Measurements from ENCODE around the gene LBHD2. TPM values are rescaled to one million over a fixed set of nuclear protein-coding genes. Genes with fewer than 3 reads are reported as not detected.
A peak's percentile ranks its signal among the peaks of the same experiment; 100 is the strongest.

LBHD2 gene
- total and polyA plus RNA-seq, 2 experiments from 2014 or later = not detected

DNA sequence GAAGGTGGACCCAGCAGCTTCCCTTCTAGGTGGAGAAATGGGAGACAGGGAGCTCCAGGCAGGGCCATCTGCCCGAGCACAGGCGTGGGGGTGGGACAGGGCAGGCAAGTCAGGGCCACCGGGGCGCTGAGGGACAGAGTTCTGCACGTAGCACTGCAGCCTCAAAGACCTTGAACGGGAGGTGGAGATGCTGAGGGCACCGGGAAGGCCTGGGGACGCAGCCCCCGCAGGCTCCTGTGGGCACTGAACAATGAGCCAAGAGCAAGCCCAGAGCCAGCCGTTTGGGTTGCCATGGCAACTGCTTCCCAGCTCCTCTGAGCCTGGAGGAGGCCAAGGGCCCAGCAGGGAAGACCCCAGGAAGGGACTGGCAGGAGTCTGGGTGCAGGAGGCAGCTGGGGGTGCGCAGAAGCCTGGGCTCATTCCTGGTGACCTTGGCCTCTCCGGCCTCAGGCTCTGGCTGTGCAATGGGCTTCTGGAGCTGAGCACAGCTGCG is 3.4 kb downstream of the LBHD2 start:
- Mint-ChIP-seq H3K27me3 (ENCODE audit: insufficient read depth, low read depth, poor library complexity) (peaks cover 27% of the 10 kb centered on the region), H3K4me1 (peaks cover 6% of the 10 kb centered on the region; the same call in 2 of the 3 replicates), H3K9me3 (no peaks in the 10 kb centered on the region), H3K36me3 (ENCODE audit: low read depth) (no peaks in the 10 kb centered on the region), H3K4me3 (no peak overlapping the region), H3K27ac (no peak overlapping the region)
- H4K20me1 ChIP-seq (replicated peaks; ENCODE audit: insufficient read depth) = no peaks in the 10 kb centered on the region
- 0 out of 2 replicates have a peak, but pooled peaks cover 2% of the 10 kb centered on the region for H3K9me2 ChIP-seq (ENCODE audit: insufficient read depth)
- no peak overlapping the region for H3K4me2 ChIP-seq
- no peaks in the 10 kb centered on the region for H3K36me3 ChIP-seq (ENCODE audit: insufficient read depth)
- DNase-seq (ENCODE audit: low spot score) (peak; percentile 53), ATAC-seq (peak; percentile 3; the same call in 2 of the 3 replicates)
- peaks cover 6% of the 10 kb centered on the region for H3K4me1 ChIP-seq (ENCODE audit: insufficient read depth)
- peaks cover 44% of the 10 kb centered on the region for H3K27me3 ChIP-seq (ENCODE audit: insufficient read depth)
- H3K27ac ChIP-seq (ENCODE audit: low read depth) = no peak overlapping the region
- H3K79me2 ChIP-seq (replicated peaks; ENCODE audit: insufficient read depth) = no peaks in the 10 kb centered on the region
- H2AFZ ChIP-seq = no peak overlapping the region
- TF ChIP-seq JUNB (IDR thresholded peaks at IDR 0.05; ENCODE audit: unreplicated experiment) = no peak
- no peak for TF ChIP-seq NANOG (IDR thresholded peaks at IDR 0.05; ENCODE audit: borderline replicate concordance)
- TF ChIP-seq, protein P1, sequence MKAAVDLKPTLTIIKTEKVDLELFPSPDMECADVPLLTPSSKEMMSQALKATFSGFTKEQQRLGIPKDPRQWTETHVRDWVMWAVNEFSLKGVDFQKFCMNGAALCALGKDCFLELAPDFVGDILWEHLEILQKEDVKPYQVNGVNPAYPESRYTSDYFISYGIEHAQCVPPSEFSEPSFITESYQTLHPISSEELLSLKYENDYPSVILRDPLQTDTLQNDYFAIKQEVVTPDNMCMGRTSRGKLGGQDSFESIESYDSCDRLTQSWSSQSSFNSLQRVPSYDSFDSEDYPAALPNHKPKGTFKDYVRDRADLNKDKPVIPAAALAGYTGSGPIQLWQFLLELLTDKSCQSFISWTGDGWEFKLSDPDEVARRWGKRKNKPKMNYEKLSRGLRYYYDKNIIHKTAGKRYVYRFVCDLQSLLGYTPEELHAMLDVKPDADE (IDR thresholded peaks at IDR 0.05) = no peak
- no peak for TF ChIP-seq EZH2 (IDR thresholded peaks at IDR 0.05; ENCODE audit: low read depth, unreplicated experiment)
- TF ChIP-seq CREB1 (CRISPR knock-in tag; IDR thresholded peaks at IDR 0.05; ENCODE audit: low read depth) = no peak
- TF ChIP-seq EZH2phosphoT487 (IDR thresholded peaks at IDR 0.05; ENCODE audit: unreplicated experiment) = no peak
- no peak for TF ChIP-seq CTCF (conservative IDR thresholded peaks at IDR 0.05; ENCODE audit: low read depth in 2 of 2)
- TF ChIP-seq ZNF114 (CRISPR knock-in tag; IDR thresholded peaks at IDR 0.05) = no peak
- no peak for TF ChIP-seq ZNF331 (CRISPR knock-in tag; IDR thresholded peaks at IDR 0.05; ENCODE audit: low read depth)
- TF ChIP-seq, protein P2, sequence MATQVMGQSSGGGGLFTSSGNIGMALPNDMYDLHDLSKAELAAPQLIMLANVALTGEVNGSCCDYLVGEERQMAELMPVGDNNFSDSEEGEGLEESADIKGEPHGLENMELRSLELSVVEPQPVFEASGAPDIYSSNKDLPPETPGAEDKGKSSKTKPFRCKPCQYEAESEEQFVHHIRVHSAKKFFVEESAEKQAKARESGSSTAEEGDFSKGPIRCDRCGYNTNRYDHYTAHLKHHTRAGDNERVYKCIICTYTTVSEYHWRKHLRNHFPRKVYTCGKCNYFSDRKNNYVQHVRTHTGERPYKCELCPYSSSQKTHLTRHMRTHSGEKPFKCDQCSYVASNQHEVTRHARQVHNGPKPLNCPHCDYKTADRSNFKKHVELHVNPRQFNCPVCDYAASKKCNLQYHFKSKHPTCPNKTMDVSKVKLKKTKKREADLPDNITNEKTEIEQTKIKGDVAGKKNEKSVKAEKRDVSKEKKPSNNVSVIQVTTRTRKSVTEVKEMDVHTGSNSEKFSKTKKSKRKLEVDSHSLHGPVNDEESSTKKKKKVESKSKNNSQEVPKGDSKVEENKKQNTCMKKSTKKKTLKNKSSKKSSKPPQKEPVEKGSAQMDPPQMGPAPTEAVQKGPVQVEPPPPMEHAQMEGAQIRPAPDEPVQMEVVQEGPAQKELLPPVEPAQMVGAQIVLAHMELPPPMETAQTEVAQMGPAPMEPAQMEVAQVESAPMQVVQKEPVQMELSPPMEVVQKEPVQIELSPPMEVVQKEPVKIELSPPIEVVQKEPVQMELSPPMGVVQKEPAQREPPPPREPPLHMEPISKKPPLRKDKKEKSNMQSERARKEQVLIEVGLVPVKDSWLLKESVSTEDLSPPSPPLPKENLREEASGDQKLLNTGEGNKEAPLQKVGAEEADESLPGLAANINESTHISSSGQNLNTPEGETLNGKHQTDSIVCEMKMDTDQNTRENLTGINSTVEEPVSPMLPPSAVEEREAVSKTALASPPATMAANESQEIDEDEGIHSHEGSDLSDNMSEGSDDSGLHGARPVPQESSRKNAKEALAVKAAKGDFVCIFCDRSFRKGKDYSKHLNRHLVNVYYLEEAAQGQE (IDR thresholded peaks at IDR 0.05; ENCODE audit: unreplicated experiment) = no peak
- H3K4me3 ChIP-seq = no peak overlapping the region
- H3F3A ChIP-seq (replicated peaks; ENCODE audit: low read depth) = 0 out of 2 replicates have a peak, but pooled peaks cover 4% of the 10 kb centered on the region

All from GM23338 (cell line).